Measurements from ENCODE around the gene PSENEN.
"Not testable (repeated sequence)": the region's sequence is repeated elsewhere in the genome, so short reads cannot be mapped to it uniquely, and the experiment has no call there.

PSENEN gene

DNA sequence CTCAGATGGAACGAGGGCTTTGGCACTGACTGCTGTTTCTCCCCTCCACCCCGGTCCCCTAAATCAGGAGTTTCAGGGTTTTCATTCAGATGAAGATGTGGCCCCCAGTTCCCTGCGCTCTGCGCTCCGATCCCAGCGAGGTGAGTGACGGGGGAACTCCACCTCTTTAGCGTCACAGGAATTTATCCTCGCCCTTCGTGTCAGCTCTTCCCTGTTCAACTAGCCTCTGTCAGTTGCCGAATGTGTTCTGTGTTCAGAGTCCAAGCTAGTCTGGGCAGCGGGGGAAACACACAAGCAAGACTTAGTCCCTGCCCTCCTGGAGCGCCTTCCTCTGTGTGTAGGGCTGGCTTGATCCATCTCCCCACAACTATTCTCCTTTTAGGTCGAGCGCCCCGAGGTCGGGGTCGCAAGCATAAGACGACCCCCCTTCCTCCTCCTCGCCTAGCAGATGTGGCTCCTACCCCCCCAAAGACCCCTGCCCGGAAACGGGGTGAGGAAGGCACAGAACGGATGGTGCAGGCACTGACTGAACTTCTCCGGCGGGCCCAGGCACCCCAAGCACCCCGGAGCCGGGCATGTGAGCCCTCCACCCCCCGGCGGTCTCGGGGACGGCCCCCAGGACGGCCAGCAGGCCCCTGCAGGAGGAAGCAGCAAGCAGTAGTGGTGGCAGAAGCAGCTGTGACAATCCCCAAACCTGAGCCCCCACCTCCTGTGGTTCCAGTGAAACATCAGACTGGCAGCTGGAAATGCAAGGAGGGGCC, 25.9 kb upstream of the PSENEN start:
- DNase-seq: no peak

DNA sequence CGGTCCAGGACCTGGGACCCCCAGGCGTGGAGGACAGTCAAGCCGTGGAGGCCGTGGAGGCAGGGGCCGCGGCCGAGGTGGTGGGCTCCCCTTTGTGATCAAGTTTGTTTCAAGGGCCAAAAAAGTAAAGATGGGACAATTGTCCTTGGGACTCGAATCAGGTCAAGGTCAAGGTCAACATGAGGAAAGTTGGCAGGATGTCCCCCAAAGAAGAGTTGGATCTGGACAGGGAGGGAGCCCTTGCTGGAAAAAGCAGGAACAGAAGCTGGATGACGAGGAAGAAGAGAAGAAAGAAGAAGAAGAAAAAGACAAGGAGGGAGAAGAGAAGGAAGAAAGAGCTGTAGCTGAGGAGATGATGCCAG, 25.3 kb upstream of the PSENEN start:
- no peak for DNase-seq

- no peak for DNase-seq
These were observed 24.8 kb upstream of the PSENEN start for GRCh38 chr19:35720648-35721047.

- DNase-seq: no peak
These were observed 24.1 kb upstream of the PSENEN start for GRCh38 chr19:35721374-35721773.

GRCh38 chr19:35722461-35722860, 23.0 kb upstream of the PSENEN start:
- DNase-seq: no peak

DNA sequence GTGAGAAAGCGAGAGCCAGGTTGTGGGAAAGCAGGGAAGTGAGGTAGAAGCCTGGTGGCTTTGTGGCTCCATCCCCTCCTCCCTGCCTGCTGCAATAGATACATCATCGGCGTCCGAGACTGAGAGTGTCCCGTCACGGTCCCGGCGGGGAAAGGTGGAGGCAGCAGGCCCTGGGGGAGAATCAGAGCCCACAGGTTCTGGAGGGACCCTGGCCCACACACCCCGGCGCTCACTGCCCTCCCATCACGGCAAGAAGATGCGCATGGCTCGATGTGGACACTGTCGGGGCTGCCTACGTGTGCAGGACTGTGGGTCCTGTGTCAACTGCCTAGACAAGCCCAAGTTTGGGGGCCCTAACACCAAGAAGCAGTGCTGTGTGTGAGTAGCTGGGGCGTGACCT, 22.6 kb upstream of the PSENEN start:
- DNase-seq: no peak

DNA sequence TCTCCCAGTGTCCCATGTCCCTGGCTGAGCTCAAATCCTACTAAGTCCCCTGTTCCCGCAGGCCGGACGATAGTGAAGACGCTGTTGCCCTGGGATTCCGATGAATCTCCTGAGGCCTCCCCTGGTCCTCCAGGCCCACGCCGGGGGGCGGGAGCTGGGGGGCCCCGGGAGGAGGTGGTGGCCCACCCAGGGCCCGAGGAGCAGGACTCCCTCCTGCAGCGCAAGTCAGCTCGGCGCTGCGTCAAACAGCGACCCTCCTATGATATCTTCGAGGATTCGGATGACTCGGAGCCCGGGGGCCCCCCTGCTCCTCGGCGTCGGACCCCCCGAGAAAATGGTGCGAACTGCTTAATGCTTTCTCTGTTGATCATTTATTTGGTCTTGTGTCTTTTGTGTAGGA, 21.8 kb upstream of the PSENEN start:
- no peak for DNase-seq

DNA sequence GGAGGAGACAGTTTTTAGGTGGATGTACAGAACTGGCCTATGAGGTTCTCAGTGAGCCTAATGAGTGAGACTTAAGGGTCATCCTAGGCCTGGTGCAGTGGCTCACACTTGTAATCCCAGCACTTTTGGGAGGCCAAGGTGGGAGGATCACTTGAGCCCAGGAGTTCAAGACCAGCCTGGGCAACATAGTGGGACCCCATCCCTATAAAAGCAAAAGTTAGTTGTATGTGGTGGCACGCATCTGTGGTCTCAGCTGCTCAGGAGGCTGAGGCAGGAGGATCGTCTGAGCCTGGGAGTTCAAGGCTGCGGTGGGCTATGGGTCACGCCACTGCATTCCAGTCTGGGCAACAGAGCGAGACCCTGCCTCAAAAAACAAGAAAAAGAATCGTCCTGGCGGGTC, 21.3 kb upstream of the PSENEN start:
- not testable (repeated sequence) for DNase-seq

GRCh38 chr19:35724560-35724959, 20.9 kb upstream of the PSENEN start:
- no peak for DNase-seq

DNA sequence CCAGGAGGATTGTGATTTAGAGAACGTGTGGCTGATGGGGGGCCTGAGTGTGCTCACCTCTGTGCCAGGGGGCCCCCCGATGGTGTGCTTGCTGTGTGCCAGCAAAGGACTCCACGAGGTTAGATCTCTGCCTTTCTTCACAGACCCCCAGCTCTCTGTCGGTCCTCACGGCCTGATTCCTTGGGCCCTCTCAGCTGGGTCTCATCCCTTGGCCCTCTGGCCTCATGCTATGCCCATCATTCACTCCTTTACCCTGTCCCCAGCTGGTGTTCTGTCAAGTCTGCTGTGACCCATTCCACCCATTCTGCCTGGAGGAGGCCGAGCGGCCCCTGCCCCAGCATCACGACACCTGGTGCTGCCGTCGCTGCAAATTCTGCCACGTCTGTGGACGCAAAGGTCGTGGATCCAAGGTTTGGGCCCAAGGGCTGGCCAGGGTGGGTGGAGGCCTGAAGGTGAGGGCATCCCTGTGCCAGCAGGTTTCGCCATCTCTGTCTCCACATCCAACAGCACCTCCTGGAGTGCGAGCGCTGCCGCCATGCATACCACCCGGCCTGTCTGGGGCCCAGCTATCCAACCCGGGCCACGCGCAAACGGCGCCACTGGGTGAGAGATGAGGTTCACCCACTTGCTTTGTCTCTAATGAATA, 20.1 kb upstream of the PSENEN start:
- no peak for DNase-seq

GRCh38 chr19:35727053-35727955, 18.1 kb upstream of the PSENEN start:
- DNase-seq: no peak

- DNase-seq: no peak
These were observed 17.3 kb upstream of the PSENEN start for GRCh38 chr19:35727956-35728706.

- DNase-seq: no peak
These were observed 16.4 kb upstream of the PSENEN start for GRCh38 chr19:35729021-35729420.

GRCh38 chr19:35729763-35730162, 15.7 kb upstream of the PSENEN start:
- no peak for DNase-seq

DNA sequence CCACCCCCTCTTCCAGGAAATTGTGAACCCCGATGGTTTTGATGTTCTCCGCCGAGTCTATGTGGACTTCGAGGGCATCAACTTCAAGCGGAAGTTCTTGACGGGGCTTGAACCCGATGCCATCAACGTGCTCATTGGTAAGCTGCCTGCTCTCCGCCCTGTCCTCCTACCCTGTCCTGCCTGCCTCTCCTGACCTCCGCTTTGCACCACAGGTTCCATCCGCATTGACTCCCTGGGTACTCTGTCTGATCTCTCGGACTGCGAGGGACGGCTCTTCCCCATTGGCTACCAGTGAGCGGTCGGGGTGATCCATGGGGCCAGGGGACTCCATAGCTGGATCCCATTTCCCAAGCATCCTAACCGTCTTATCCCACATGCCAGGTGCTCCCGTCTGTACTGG, 15.1 kb upstream of the PSENEN start:
- DNase-seq: no peak

DNA sequence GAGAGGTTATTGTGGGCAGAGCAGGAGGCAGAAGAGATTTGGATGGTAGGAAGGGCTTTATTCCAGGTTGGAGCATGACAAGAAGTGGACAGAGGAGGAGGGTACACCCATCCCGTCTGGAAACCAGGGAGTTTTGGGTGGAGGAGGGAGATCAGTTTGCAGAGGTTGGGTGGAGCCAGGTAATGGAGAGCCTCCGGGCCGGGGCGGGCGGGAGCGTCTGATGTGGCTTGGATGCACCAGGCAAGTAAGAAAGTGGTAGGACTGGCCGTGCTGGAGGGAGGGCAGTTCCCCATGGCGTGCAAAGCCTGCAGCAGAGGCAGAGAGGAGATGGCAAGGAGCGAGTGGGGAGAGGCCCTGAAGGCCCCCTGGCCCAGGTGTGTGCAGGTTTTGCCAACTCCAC, 14.1 kb upstream of the PSENEN start:
- DNase-seq: no peak

GRCh38 chr19:35731779-35732405, 13.6 kb upstream of the PSENEN start:
- no peak for DNase-seq

DNA sequence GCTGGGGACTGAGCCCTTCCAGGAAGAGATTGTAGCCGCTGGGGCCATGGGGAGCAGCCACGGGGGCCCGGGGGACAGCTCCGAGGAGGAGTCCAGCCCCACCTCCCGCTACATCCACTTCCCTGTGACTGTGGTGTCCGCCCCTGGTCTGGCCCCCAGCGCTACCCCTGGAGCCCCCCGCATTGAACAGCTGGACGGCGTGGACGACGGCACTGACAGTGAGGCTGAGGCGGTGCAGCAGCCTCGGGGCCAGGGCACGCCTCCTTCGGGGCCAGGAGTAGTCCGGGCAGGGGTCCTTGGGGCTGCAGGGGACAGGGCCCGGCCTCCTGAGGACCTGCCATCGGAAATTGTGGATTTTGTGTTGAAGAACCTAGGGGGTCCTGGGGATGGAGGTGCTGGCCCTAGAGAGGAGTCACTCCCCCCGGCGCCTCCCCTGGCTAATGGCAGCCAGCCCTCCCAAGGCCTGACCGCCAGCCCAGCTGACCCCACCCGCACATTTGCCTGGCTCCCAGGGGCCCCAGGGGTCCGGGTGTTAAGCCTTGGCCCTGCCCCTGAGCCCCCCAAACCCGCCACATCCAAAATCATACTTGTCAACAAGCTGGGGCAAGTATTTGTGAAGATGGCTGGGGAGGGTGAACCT, 12.8 kb upstream of the PSENEN start:
- DNase-seq: no peak

DNA sequence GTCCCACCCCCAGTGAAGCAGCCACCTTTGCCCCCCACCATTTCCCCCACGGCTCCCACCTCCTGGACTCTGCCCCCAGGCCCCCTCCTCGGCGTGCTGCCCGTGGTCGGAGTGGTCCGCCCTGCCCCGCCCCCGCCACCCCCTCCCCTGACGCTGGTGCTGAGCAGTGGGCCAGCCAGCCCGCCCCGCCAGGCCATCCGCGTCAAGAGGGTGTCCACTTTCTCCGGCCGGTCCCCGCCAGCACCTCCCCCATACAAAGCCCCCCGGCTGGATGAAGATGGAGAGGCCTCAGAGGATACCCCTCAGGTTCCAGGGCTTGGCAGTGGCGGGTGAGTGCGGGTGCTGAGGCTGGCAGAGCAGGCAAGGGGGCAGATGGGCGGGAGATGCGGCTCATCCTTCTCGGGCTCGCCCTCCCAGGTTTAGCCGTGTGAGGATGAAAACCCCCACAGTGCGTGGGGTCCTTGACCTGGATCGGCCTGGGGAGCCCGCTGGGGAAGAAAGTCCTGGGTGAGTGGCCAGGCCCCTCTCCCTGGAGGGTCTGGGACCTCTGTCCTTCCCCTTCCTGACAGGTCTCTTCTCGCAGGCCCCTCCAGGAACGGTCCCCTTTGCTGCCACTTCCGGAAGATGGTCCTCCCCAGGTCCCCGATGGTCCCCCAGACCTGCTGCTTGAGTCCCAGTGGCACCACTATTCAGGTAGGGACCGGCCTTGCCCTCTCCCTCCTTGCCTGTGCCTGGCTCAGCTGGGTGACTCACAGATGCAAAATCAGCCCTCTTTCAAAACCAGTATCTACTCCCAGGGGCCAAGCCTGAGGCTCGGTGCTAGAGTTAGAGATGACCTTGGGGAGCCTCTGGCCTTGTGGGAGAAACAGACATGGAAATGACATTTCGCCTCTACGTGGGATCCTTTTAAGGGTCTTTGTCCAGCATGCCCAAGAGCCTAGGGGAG, 12.0 kb upstream of the PSENEN start:
- no peak for DNase-seq

- no peak for DNase-seq
These were observed 11.2 kb upstream of the PSENEN start for GRCh38 chr19:35734273-35734672.

DNA sequence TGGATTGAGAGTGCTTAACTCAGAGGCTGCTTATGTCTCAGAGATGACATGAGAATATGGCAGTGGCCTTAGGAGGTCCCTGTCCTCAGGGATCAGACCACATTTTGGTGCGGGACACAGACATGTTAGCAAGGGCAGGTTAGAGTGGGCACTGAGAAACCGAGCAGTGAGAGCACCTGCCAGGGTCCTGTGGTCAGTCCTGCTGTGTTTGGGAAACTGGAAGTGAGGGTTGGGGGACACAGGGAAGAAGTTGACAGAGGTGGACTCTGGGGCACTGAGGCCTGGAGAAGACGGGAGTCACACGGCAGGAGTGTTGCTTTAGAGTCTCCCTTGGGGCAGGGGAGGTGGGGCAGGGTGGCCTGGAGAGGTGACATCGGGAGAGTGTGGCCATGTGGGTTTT, 10.6 kb upstream of the PSENEN start:
- no peak for DNase-seq
